ENCODE measurements around the gene GSK3A.

DNA sequence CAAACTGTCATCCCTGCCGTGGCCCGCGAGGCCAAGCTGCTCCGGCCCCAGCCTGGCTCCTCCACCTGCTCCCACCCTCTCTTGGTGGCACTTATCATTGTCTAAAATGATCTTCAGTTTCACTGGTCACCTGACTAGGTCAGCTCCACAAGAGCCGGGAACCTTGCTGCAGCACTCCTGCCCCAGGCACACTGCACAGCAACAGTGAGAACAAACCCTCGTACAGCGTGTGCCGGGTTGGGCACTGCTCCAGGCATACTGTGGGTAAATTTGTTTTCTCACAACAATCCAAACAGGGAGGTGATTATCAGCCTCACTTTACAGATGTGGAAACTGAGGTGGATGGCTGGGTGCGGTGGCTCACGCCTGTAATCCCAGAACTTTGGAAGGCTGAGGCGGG lies 33.8 kb downstream of the GSK3A start:
- TF ChIP-seq, protein P1, sequence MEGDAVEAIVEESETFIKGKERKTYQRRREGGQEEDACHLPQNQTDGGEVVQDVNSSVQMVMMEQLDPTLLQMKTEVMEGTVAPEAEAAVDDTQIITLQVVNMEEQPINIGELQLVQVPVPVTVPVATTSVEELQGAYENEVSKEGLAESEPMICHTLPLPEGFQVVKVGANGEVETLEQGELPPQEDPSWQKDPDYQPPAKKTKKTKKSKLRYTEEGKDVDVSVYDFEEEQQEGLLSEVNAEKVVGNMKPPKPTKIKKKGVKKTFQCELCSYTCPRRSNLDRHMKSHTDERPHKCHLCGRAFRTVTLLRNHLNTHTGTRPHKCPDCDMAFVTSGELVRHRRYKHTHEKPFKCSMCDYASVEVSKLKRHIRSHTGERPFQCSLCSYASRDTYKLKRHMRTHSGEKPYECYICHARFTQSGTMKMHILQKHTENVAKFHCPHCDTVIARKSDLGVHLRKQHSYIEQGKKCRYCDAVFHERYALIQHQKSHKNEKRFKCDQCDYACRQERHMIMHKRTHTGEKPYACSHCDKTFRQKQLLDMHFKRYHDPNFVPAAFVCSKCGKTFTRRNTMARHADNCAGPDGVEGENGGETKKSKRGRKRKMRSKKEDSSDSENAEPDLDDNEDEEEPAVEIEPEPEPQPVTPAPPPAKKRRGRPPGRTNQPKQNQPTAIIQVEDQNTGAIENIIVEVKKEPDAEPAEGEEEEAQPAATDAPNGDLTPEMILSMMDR (IDR thresholded peaks at IDR 0.05; ENCODE audit: low read depth, low read length), result no peak
- TF ChIP-seq EZH2phosphoT487 (IDR thresholded peaks at IDR 0.05; ENCODE audit: low read depth), result no peak
